Kidney (tissue), 14 donors: ENCODE measurements around the gene MPL. TPM values are rescaled to one million over a fixed set of nuclear protein-coding genes. Genes with fewer than 3 reads are reported as not detected.

Experiments
- DNase-seq, 5 donors: peaks; one replicate each; pipeline ENCODE4 v3.0.0-alpha.2; 2013 to 2020
- FAIRE-seq: peaks from 2 replicates; lab custom pipeline; 2012; peaks lifted over from hg19 to GRCh38; lab: Jason Lieb, UNC
- H3K27ac ChIP-seq, 2 donors: one replicate each; pipeline ENCODE4 v1.7.0; 2013; ENCODE audit warnings: low read depth in 2 of 2, low read length in 2 of 2, inconsistent platforms in 1 of 2
- H3K27me3 ChIP-seq: one replicate; pipeline ENCODE4 v1.7.1; 2013; ENCODE audit warnings: low read length, inconsistent platforms; ENCODE audit not compliant: control insufficient read depth, insufficient read depth
- H3K36me3 ChIP-seq, 3 donors: one replicate each; pipeline versions ENCODE4 v1.7.0 to v1.7.1; 2013; ENCODE audit warnings: low read length in 3 of 3, control low read depth in 1 of 3, inconsistent platforms in 1 of 3; ENCODE audit not compliant: insufficient read depth in 3 of 3, control insufficient read depth in 2 of 3
- H3K4me1 ChIP-seq, 3 donors: one replicate each; pipeline versions ENCODE4 v1.7.0 to v1.7.1; 2013; ENCODE audit warnings: low read length in 3 of 3, inconsistent platforms in 1 of 3, low read depth in 1 of 3; ENCODE audit not compliant: control insufficient read depth in 2 of 3, insufficient read depth in 2 of 3
- H3K4me3 ChIP-seq, 3 donors: one replicate each; pipeline versions ENCODE4 v1.7.0 to v1.8.1; 2013; ENCODE audit warnings: low read length in 3 of 3, control low read depth in 1 of 3, inconsistent platforms in 1 of 3
- H3K9ac ChIP-seq, 3 donors: one replicate each; pipeline versions ENCODE4 v1.7.0 to v1.7.1; 2013; ENCODE audit warnings: low read length in 3 of 3, control low read depth in 1 of 3, inconsistent platforms in 1 of 3
- H3K9me3 ChIP-seq, 3 donors: one replicate each; pipeline versions ENCODE4 v1.7.0 to v1.7.1; 2013; ENCODE audit warnings: low read length in 3 of 3, control low read depth in 1 of 3, inconsistent platforms in 1 of 3; ENCODE audit not compliant: control insufficient read depth in 2 of 3, insufficient read depth in 1 of 3
- CTCF ChIP-seq: IDR thresholded peaks from 3 replicates; pipeline ENCODE4 v1.5.1; 2012; ENCODE audit warnings: mild to moderate bottlenecking, moderate library complexity, borderline replicate concordance; ENCODE audit not compliant: insufficient read depth; ENCODE audit errors: extremely low read depth
- intact Hi-C: fragments of 100-400 bp; cut with DNase I; formaldehyde crosslinking; loops from one replicate; pipeline ENCODE4 v1.11.1; 2022
- polyA plus RNA-seq: library from polyadenylated mRNA; stranded (reverse); fragments of 350-450 nt; fragmentation: Illumina TruSeq; extraction: RNeasy Lipid Tissue Mini Kit (QIAGEN cat#74804); gene quantifications from one replicate; pipeline ENCODE4 v1.2.3, GENCODE V29; 2014; ENCODE audit warnings: low read depth, low replicate concordance; ENCODE audit not compliant: insufficient read depth
- total RNA-seq: library from RNA; stranded (reverse); fragmentation: NEBNext Ultra II Directional; extraction: Animal tissue kit (Norgen Biotek cat#: 25700); gene quantifications from one replicate; pipeline ENCODE4 v1.2.1, GENCODE V29; 2021
- donor health status: control.
- donor health status: control.
- donor health status: control.
- donor health status: control.
- donor health status: control.
- donor health status: DM: yes; HTN: yes; CAD: no.
- donor health status: Normal renal cell carcinoma (clear cell type).

MPL gene
- total and polyA plus RNA-seq, 2 donors from 2014 or later = 0.25 TPM; not detected in 1

- H3K4me1 ChIP-seq = peaks cover 0 to 12% (median 4%) of the 10 kb centered on the region in 3 donors
- intact Hi-C loops = no loop called here
- H3K27ac ChIP-seq = no peak overlapping the region
- H3K27me3 ChIP-seq = no peaks in the 10 kb centered on the region
- DNase-seq = peak in 1 of 5 donors; percentile 22
- H3K4me3 ChIP-seq = no peak overlapping the region
- no peak for FAIRE-seq
- H3K36me3 ChIP-seq = peaks cover 0 to 3% (median 0%) of the 10 kb centered on the region in 3 donors
- H3K9me3 ChIP-seq = no peaks in the 10 kb centered on the region
- no peak overlapping the region for H3K9ac ChIP-seq
- no peak for TF ChIP-seq CTCF
Measured at GRCh38 chr1:43305926-43306687, 31.5 kb upstream of the MPL start.

- Histone ChIP-seq H3K9me3 (no peaks in the 10 kb centered on the region), H3K36me3 (peaks cover 0 to 3% (median 0%) of the 10 kb centered on the region in 3 donors), H3K27ac (no peak overlapping the region), H3K4me3 (no peak overlapping the region), H3K9ac (no peak overlapping the region), H3K27me3 (no peaks in the 10 kb centered on the region), H3K4me1 (peaks cover 0 to 12% (median 4%) of the 10 kb centered on the region in 3 donors)
- TF ChIP-seq CTCF = no peak
- intact Hi-C loops = no loop called here
- DNase-seq (peak in 1 of 5 donors; percentile 65), FAIRE-seq (no peak)
Measured at GRCh38 chr1:43306688-43307457, 30.7 kb upstream of the MPL start.

GRCh38 chr1:43307458-43308158 lies 30.0 kb upstream of the MPL start:
- intact Hi-C loops = no loop called here
- no peak overlapping the region for H3K9ac ChIP-seq
- H3K4me3 ChIP-seq = no peak overlapping the region
- H3K27ac ChIP-seq = no peak overlapping the region
- FAIRE-seq (no peak), DNase-seq (peak in 1 of 5 donors; percentile 26)
- H3K4me1 ChIP-seq = peaks cover 0 to 9% (median 4%) of the 10 kb centered on the region in 3 donors
- H3K36me3 ChIP-seq = peaks cover 0 to 3% (median 0%) of the 10 kb centered on the region in 3 donors
- H3K27me3 ChIP-seq = no peaks in the 10 kb centered on the region
- no peaks in the 10 kb centered on the region for H3K9me3 ChIP-seq
- no peak for TF ChIP-seq CTCF
